Stimulated activated CD4-positive, alpha-beta T cell treated with anti-CD3 and anti-CD28 coated beads, Interleukin-12 subunit alpha, Interleukin-12 subunit beta, amount 100 ng/mL, for 24 hours (primary cell): ENCODE measurements around the gene SH3YL1.

Source experiments
- DNase-seq, 2 experiments: peaks; one replicate each; pipeline ENCODE4 v3.0.0-alpha.2; 2020; ENCODE audit warnings: low read depth in 2 of 2

The SH3YL1 gene

GRCh38 chr2:223971-224760 lies 39.7 kb downstream of the SH3YL1 start:
- no peak for DNase-seq

- no peak for DNase-seq
Measured at GRCh38 chr2:223451-223850, 40.4 kb downstream of the SH3YL1 start.

- no peak for DNase-seq
Measured at GRCh38 chr2:216068-216467, 47.8 kb downstream of the SH3YL1 start.

- no peak for DNase-seq
Measured at GRCh38 chr2:213932-214693, 49.7 kb downstream of the SH3YL1 start.

- no peak for DNase-seq
Measured at GRCh38 chr2:211486-212184, 52.2 kb downstream of the SH3YL1 start.

- no peak for DNase-seq
Measured at GRCh38 chr2:210660-211059, 53.2 kb downstream of the SH3YL1 start.

- no peak for DNase-seq
Measured at GRCh38 chr2:209470-209869, 54.4 kb downstream of the SH3YL1 start.

- no peak for DNase-seq
Measured at GRCh38 chr2:208335-208734, 55.5 kb downstream of the SH3YL1 start.

GRCh38 chr2:203984-204383 lies 59.8 kb downstream of the SH3YL1 start:
- no peak for DNase-seq

- DNase-seq, result no peak
Measured at GRCh38 chr2:203401-203800, 60.4 kb downstream of the SH3YL1 start.

- DNase-seq, result no peak
Measured at GRCh38 chr2:202945-203344, 60.9 kb downstream of the SH3YL1 start.

GRCh38 chr2:201648-202433 lies 62.0 kb downstream of the SH3YL1 start:
- DNase-seq, result no peak

- no peak for DNase-seq
Measured at GRCh38 chr2:199041-199966, 64.5 kb downstream of the SH3YL1 start.

- no peak for DNase-seq
Measured at GRCh38 chr2:196406-196805, 67.4 kb downstream of the SH3YL1 start.

- no peak for DNase-seq
Measured at GRCh38 chr2:195932-196331, 67.9 kb downstream of the SH3YL1 start.

- DNase-seq, result no peak
Measured at GRCh38 chr2:193141-193671, 70.6 kb downstream of the SH3YL1 start.

- DNase-seq, result no peak
Measured at GRCh38 chr2:191311-192190, 72.3 kb downstream of the SH3YL1 start.

- no peak for DNase-seq
Measured at GRCh38 chr2:187825-188224, 76.0 kb downstream of the SH3YL1 start.

GRCh38 chr2:185221-185620 lies 78.6 kb downstream of the SH3YL1 start:
- no peak for DNase-seq
